ENCODE measurements around the gene DCST2.

GRCh38 chr1:154968731-154969130 lies 64.8 kb downstream of the DCST2 start:
- TF ChIP-seq CTCF (IDR thresholded peaks at IDR 0.05; ENCODE audit: extremely low read depth in 1 of 2, insufficient read depth in 1 of 2, low read depth in 1 of 2, low read length in 2 of 2) (no peak), POLR2A (IDR thresholded peaks at IDR 0.05; ENCODE audit: low read depth, low read length) (no peak), POLR2AphosphoS5 (IDR thresholded peaks at IDR 0.05; ENCODE audit: insufficient read depth, low read depth, low read length) (no peak)

Measured in endothelial cell of umbilical vein (primary cell).